Measurements from ENCODE around the gene HAPSTR1.

The HAPSTR1 gene

DNA sequence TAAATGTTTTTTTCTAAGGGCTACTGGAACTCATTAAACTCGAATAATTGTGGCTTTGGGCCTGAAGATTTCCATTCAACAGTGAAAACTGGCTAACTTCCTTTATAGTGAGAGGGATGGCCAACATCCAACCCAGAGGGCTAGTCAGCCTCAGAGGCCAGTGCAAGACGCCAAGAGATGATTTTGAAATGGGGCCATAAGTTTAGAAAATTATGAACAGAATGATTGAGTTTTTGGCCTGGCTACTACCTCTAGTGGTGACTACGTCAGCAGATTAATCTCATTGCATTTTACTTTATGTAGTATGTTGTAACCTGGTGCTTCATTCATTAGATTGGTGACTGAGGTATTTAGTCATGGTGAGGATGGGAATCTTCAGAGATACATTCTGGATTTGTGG is 28.4 kb downstream of the HAPSTR1 start:
- H3K9me3 ChIP-seq (ENCODE audit: control insufficient read depth, insufficient read depth, low read length) = no peaks in the 10 kb centered on the region
- no peaks in the 10 kb centered on the region for H3K27me3 ChIP-seq (ENCODE audit: control insufficient read depth, insufficient read depth, low read length)
- H3K27ac ChIP-seq (ENCODE audit: low read length) = no peak overlapping the region
- peaks cover 4% of the 10 kb centered on the region; the same call in 1 of the 2 replicates for H3K36me3 ChIP-seq (ENCODE audit: control insufficient read depth, insufficient read depth, low read length)
- 0 out of 2 replicates have a peak, but pooled peaks cover 1% of the 10 kb centered on the region for H3K4me1 ChIP-seq (ENCODE audit: control insufficient read depth, insufficient read depth, low read length)
- no CpG with 5 or more reads among the region's 3 CpGs for WGBS (ENCODE audit: insufficient coverage, insufficient read length)
- no peak for DNase-seq (ENCODE audit: low read depth, low spot score)
- H3K4me3 ChIP-seq (ENCODE audit: low read length) = no peak overlapping the region

DNA sequence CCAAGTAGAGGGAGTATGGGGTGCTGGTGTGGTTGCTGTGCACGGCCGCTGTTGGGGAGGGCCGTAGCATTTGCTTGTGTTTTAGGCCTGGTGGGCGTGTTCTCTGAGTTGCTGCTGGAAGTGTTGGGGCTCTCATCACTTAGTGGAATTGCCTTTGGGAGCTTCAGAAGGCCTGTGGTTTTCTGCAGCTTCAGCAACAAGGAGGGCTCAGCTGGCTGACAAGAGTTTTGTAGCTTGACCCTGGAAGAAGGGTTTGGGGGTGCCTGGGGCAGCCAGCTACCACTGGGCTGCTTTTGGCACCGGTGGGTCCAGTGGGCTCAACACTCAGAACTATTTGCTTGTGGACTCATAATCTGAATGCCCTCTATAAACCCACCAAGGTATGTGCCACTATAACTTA is 30.9 kb downstream of the HAPSTR1 start:
- H3K4me3 ChIP-seq (ENCODE audit: low read length) = no peak overlapping the region
- H3K4me1 ChIP-seq (ENCODE audit: control insufficient read depth, insufficient read depth, low read length) = peaks cover 2% of the 10 kb centered on the region; the same call in 1 of the 2 replicates
- H3K27me3 ChIP-seq (ENCODE audit: control insufficient read depth, insufficient read depth, low read length) = no peaks in the 10 kb centered on the region
- H3K36me3 ChIP-seq (ENCODE audit: control insufficient read depth, insufficient read depth, low read length) = no peaks in the 10 kb centered on the region; the same call in 1 of the 2 replicates
- H3K9me3 ChIP-seq (ENCODE audit: control insufficient read depth, insufficient read depth, low read length) = no peaks in the 10 kb centered on the region
- no peak overlapping the region for H3K27ac ChIP-seq (ENCODE audit: low read length)
- DNase-seq (ENCODE audit: low read depth, low spot score) = no peak
- no CpG with 5 or more reads among the region's 5 CpGs for WGBS (ENCODE audit: insufficient coverage, insufficient read length)

DNA sequence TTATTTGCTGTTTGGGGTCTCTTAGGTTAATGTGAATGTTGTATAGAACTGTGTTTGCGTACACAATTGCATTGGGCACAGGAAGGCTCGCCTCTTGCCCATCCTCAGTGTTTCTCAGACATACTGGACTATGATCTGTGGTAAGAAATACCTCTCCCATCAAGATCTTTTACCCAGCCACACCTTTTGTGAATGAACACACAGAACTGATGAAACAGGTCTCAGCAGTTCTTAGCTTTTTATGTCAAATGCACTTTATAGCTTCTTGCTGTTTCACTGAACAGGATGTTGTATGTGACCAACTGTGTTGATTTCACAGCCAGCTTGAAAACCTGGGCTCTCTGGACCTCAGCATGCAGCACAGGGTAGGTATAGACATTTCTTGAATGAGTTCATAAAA is 31.5 kb downstream of the HAPSTR1 start:
- Histone ChIP-seq H3K27ac (ENCODE audit: low read length) (no peak overlapping the region), H3K36me3 (ENCODE audit: control insufficient read depth, insufficient read depth, low read length) (no peaks in the 10 kb centered on the region; the same call in 1 of the 2 replicates), H3K9me3 (ENCODE audit: control insufficient read depth, insufficient read depth, low read length) (no peaks in the 10 kb centered on the region), H3K27me3 (ENCODE audit: control insufficient read depth, insufficient read depth, low read length) (no peaks in the 10 kb centered on the region), H3K4me3 (ENCODE audit: low read length) (no peak overlapping the region), H3K4me1 (ENCODE audit: control insufficient read depth, insufficient read depth, low read length) (peaks cover 2% of the 10 kb centered on the region; the same call in 1 of the 2 replicates)
- DNase-seq (ENCODE audit: low read depth, low spot score) = no peak
- WGBS (ENCODE audit: insufficient coverage, insufficient read length) = no CpG with 5 or more reads among the region's 2 CpGs

DNA sequence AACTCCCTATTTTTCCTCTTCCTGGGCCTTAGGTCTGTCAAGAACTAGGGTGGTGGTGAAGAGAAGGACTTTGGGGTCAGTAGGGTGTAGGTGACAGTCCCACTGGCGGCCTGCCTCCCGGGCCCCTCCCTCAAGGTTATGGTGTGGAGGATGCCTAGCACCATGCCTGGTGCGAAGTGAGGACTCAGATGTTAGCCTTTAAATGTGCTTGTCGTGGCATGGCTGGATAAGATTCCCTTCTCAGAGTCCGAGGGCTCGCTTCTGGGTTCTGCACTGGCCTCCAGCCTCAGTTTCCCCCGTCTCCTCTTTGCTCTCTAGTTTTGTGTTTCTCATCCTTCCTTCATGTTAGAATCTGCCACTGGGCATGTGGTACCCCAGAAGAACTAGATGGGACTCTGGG is 32.0 kb downstream of the HAPSTR1 start:
- H3K27me3 ChIP-seq (ENCODE audit: control insufficient read depth, insufficient read depth, low read length) = no peaks in the 10 kb centered on the region
- H3K9me3 ChIP-seq (ENCODE audit: control insufficient read depth, insufficient read depth, low read length) = no peaks in the 10 kb centered on the region
- no peaks in the 10 kb centered on the region; the same call in 1 of the 2 replicates for H3K36me3 ChIP-seq (ENCODE audit: control insufficient read depth, insufficient read depth, low read length)
- H3K4me3 ChIP-seq (ENCODE audit: low read length) = no peak overlapping the region
- peaks cover 2% of the 10 kb centered on the region; the same call in 1 of the 2 replicates for H3K4me1 ChIP-seq (ENCODE audit: control insufficient read depth, insufficient read depth, low read length)
- H3K27ac ChIP-seq (ENCODE audit: low read length) = no peak overlapping the region
- no peak for DNase-seq (ENCODE audit: low read depth, low spot score)
- no CpG with 5 or more reads among the region's 7 CpGs for WGBS (ENCODE audit: insufficient coverage, insufficient read length)

DNA sequence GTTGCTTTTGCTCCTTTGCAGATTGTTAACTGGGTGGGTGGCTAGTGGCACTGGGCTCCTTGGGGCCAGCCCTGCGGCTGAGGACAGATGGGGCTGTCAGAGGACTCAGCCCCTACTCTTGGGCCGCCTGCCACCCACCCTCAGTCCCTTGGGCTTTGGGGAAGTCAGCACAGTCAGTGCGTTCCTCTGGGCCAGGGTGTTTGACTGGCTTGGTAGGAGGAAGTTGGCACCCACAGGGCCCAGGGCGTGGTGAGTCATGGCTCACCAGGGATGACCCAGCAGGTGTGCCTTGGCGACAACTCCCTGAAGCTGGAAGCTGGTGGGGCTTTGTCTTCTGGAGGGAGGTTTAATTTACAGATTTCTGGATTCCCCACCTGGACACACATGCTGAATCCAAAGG is 32.4 kb downstream of the HAPSTR1 start:
- Histone ChIP-seq H3K27me3 (ENCODE audit: control insufficient read depth, insufficient read depth, low read length) (no peaks in the 10 kb centered on the region), H3K4me3 (ENCODE audit: low read length) (no peak overlapping the region), H3K27ac (ENCODE audit: low read length) (no peak overlapping the region), H3K36me3 (ENCODE audit: control insufficient read depth, insufficient read depth, low read length) (no peaks in the 10 kb centered on the region; the same call in 1 of the 2 replicates), H3K4me1 (ENCODE audit: control insufficient read depth, insufficient read depth, low read length) (peaks cover 2% of the 10 kb centered on the region; the same call in 1 of the 2 replicates), H3K9me3 (ENCODE audit: control insufficient read depth, insufficient read depth, low read length) (no peaks in the 10 kb centered on the region)
- WGBS (ENCODE audit: insufficient coverage, insufficient read length) = no CpG with 5 or more reads among the region's 5 CpGs
- DNase-seq (ENCODE audit: low read depth, low spot score) = no peak

DNA sequence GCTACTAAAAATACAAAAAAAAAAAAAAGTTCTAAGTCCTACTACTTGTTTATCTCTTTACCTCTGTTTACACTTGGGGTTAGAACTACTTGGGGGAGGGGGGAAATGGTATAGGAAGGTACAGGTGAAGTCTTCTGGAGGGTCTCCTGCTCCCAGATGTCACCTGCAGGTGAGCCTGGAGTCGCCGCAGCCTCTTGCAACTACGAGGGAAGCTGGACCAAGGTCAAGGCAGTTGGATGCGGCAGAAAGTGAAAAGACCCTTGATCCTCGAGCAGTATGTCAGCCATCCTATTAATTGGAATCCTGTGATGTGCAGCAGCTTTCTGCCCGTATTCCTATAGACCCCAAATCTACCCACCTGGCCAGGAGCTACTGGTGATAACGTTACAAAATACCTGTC is 33.0 kb downstream of the HAPSTR1 start:
- Histone ChIP-seq H3K9me3 (ENCODE audit: control insufficient read depth, insufficient read depth, low read length) (no peaks in the 10 kb centered on the region), H3K27me3 (ENCODE audit: control insufficient read depth, insufficient read depth, low read length) (no peaks in the 10 kb centered on the region), H3K36me3 (ENCODE audit: control insufficient read depth, insufficient read depth, low read length) (no peaks in the 10 kb centered on the region; the same call in 1 of the 2 replicates), H3K4me1 (ENCODE audit: control insufficient read depth, insufficient read depth, low read length) (peaks cover 2% of the 10 kb centered on the region; the same call in 1 of the 2 replicates), H3K4me3 (ENCODE audit: low read length) (no peak overlapping the region), H3K27ac (ENCODE audit: low read length) (no peak overlapping the region)
- no peak for DNase-seq (ENCODE audit: low read depth, low spot score)
- no CpG with 5 or more reads among the region's 7 CpGs for WGBS (ENCODE audit: insufficient coverage, insufficient read length)

DNA sequence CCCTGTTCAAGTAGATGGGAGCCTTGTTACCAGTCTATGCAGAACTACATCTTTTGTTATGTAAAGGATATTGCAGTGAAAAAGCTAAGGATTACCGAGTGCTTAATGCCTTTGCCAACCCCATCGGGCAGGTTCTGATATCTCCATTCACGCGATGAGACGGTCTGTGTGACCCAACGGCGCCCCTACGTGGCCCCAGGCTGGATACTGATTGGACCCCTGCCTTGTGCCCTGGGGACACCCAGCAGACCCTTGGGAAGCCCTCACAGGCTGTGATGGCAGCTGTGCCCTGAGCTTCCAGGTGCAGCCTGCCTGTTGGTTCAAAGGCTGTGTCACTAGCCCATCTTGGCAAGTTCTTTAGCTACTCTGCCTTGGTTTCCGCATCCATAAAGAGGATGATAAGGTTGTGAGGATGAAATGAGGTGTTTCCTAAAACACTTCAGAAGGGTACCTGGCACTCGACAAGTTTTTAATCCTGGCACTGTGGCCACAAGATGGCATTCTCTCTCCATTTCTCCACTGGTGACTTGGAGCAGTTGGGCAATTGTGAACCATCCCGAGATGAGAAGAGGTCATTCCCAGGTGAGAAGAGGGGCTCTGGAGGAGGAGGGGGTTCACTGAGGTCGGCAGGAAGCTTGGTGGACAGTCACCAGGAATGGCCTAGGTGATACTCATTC is 33.6 kb downstream of the HAPSTR1 start:
- no peak overlapping the region for H3K27ac ChIP-seq (ENCODE audit: low read length)

DNA sequence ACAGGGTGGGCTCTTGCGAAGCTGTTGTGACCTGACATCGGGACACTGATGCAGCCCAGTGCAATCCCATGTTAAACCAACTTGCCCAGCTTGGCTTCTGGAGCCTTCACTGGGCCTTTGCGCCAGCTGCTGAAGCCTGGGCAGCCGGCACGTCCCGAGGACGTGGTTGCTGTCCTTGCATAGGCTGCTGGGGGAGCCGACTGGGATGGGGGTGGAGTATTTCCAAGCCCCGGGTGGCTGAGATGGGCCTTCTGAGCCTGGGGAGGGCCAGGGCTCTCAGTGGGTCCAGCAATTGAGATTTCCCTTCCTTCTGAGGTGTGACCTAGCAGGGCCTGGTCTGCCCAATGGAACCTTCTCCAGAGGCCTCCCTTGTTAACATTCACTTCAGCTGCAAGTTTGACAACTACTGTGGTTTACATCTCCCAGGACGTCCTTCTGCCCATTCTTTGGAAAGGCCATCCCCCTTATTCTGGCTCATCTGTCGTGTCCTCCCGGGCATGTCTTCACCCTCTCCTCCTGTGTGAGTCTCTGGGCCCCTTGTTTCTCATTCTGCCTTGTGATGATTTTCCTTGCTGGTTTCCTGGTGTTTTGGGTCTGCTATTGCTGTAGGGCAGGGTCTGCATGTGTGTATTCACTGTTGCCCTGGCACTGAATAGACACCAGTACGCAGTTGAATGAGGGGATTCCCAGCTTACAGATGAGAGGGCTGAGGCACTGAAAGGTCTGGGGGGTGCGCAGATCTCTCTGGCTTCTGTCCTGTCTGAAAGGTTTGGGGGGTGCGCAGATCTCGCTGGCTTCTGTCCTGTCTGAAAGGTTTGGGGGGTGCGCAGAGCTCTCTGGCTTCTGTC is 34.4 kb downstream of the HAPSTR1 start:
- Histone ChIP-seq H3K4me3 (ENCODE audit: low read length) (no peak overlapping the region), H3K27ac (ENCODE audit: low read length) (no peak overlapping the region), H3K4me1 (ENCODE audit: control insufficient read depth, insufficient read depth, low read length) (peaks cover 2% of the 10 kb centered on the region; the same call in 1 of the 2 replicates), H3K36me3 (ENCODE audit: control insufficient read depth, insufficient read depth, low read length) (no peaks in the 10 kb centered on the region; the same call in 1 of the 2 replicates), H3K9me3 (ENCODE audit: control insufficient read depth, insufficient read depth, low read length) (no peaks in the 10 kb centered on the region), H3K27me3 (ENCODE audit: control insufficient read depth, insufficient read depth, low read length) (no peaks in the 10 kb centered on the region)
- WGBS (ENCODE audit: insufficient coverage, insufficient read length) = no CpG with 5 or more reads among the region's 17 CpGs
- no peak for DNase-seq (ENCODE audit: low read depth, low spot score)

More for the DNA sequence above, 33.6 kb downstream of the HAPSTR1 start:
- no peaks in the 10 kb centered on the region; the same call in 1 of the 2 replicates for H3K36me3 ChIP-seq (ENCODE audit: control insufficient read depth, insufficient read depth, low read length)
- no peak overlapping the region for H3K4me3 ChIP-seq (ENCODE audit: low read length)
- WGBS (ENCODE audit: insufficient coverage, insufficient read length) = no CpG with 5 or more reads among the region's 12 CpGs
- no peaks in the 10 kb centered on the region for H3K9me3 ChIP-seq (ENCODE audit: control insufficient read depth, insufficient read depth, low read length)
- DNase-seq (ENCODE audit: low read depth, low spot score) = no peak
- no peaks in the 10 kb centered on the region for H3K27me3 ChIP-seq (ENCODE audit: control insufficient read depth, insufficient read depth, low read length)
- peaks cover 2% of the 10 kb centered on the region; the same call in 1 of the 2 replicates for H3K4me1 ChIP-seq (ENCODE audit: control insufficient read depth, insufficient read depth, low read length)

DNA sequence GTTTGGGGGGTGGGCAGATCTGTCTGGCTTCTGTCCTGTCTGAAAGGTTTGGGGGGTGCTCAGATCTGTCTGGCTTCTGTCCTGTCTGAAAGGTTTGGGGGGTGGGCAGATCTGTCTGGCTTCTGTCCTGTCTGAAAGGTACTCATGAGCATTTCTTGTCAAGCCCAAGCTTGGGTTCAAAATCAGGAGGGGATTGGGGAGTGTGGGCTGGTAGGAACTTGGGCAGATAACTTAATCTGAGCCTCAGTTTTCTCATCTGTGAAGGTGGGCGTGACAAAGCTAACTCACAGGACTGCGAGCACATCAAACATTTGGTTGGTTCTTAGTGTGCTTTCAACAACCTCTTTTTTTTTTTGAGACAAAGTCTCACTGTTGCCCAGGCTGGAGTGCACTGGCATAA is 35.2 kb downstream of the HAPSTR1 start:
- Histone ChIP-seq H3K4me3 (ENCODE audit: low read length) (no peak overlapping the region), H3K27me3 (ENCODE audit: control insufficient read depth, insufficient read depth, low read length) (no peaks in the 10 kb centered on the region), H3K4me1 (ENCODE audit: control insufficient read depth, insufficient read depth, low read length) (peaks cover 2% of the 10 kb centered on the region; the same call in 1 of the 2 replicates), H3K9me3 (ENCODE audit: control insufficient read depth, insufficient read depth, low read length) (no peaks in the 10 kb centered on the region), H3K27ac (ENCODE audit: low read length) (no peak overlapping the region), H3K36me3 (ENCODE audit: control insufficient read depth, insufficient read depth, low read length) (no peaks in the 10 kb centered on the region; the same call in 1 of the 2 replicates)
- no CpG with 5 or more reads among the region's 2 CpGs for WGBS (ENCODE audit: insufficient coverage, insufficient read length)
- no peak for DNase-seq (ENCODE audit: low read depth, low spot score)

All from iPS DF 6.9 (cell line).